GM12892 (cell line): ENCODE measurements around the gene STARD9.

ENCODE experiments used
- POLR2A ChIP-seq: IDR thresholded peaks from 2 replicates; pipeline ENCODE4 v1.6.1; 2011; ENCODE audit warnings: low read depth, low read length, control low read depth
- TAF1 ChIP-seq: IDR thresholded peaks from 2 replicates; pipeline ENCODE4 v1.6.1; 2011; ENCODE audit warnings: low read depth, mild to moderate bottlenecking, control low read depth, low read length, borderline replicate concordance

GRCh38 chr15:42731461-42731860, 156.1 kb downstream of the STARD9 start:
- no peak for TF ChIP-seq POLR2A
- TF ChIP-seq TAF1, result no peak
